WTC11 (cell line): ENCODE results near the gene ZNF630. TPM values are rescaled to one million over a fixed set of nuclear protein-coding genes. Genes with fewer than 3 reads are reported as not detected.

ENCODE experiments used
- ATAC-seq: fragments of 200-7000 bp; cut with Tn5 transposase; 2 replicates; pipeline ENCODE4 v1.10.0; 2021; ENCODE audit warnings: mild to moderate bottlenecking, moderate library complexity
- CTCF ChIA-PET: fragments of 300-600 bp; sonication (Branson Sonifier 250); formaldehyde crosslinking; loops from one replicate; lab custom pipeline; 2021; ENCODE audit warnings: antibody characterized with exemption; lab: Charles Lee
- POLR2A ChIA-PET: fragments of 350-600 bp; sonication (Branson Sonifier 250); formaldehyde crosslinking; loops from one replicate; lab custom pipeline; 2021; ENCODE audit warnings: antibody characterized with exemption; lab: Charles Lee
- DNase-seq: peaks from one replicate; pipeline ENCODE4 v3.0.0; 2021; ENCODE audit warnings: low spot score
- H3K27ac Mint-ChIP-seq: 2 replicates; pipeline ENCODE4 v1.8.0; 2021; ENCODE audit warnings: mixed read lengths
- H3K27me3 Mint-ChIP-seq: 2 replicates; pipeline ENCODE4 v1.8.0; 2021; ENCODE audit warnings: low read depth, mild to moderate bottlenecking, moderate library complexity, mixed read lengths
- H3K36me3 Mint-ChIP-seq: 2 replicates; pipeline ENCODE4 v1.8.0; 2021; ENCODE audit warnings: mixed read lengths
- H3K4me1 Mint-ChIP-seq: 2 replicates; pipeline ENCODE4 v1.8.0; 2022; ENCODE audit warnings: mixed read lengths
- H3K4me3 Mint-ChIP-seq: 2 replicates; pipeline ENCODE4 v1.8.0; 2021; ENCODE audit warnings: mild to moderate bottlenecking, moderate library complexity, mixed read lengths
- H3K9me3 Mint-ChIP-seq: 2 replicates; pipeline ENCODE4 v1.8.0; 2021; ENCODE audit warnings: mixed read lengths
- AR ChIP-seq: fragments of 250-450 bp; sonication (Bioruptor Pico); IDR thresholded peaks from 2 replicates; pipeline ENCODE4 v1.9.0; 2021; ENCODE audit warnings: mild to moderate bottlenecking
- CREM ChIP-seq: sonication (generic); formaldehyde crosslinking; IDR thresholded peaks from 2 replicates; pipeline ENCODE4 v1.8.1; 2022; ENCODE audit warnings: mild to moderate bottlenecking, missing genetic modification reagents, moderate library complexity
- E2F1 ChIP-seq: sonication (generic); formaldehyde crosslinking; IDR thresholded peaks from 2 replicates; pipeline ENCODE4 v1.8.0; 2022; ENCODE audit warnings: mild to moderate bottlenecking, missing genetic modification reagents
- JUN ChIP-seq: sonication (generic); formaldehyde crosslinking; IDR thresholded peaks from 2 replicates; pipeline ENCODE4 v1.8.0; 2023; ENCODE audit warnings: mild to moderate bottlenecking, missing genetic modification reagents
- KAT7 ChIP-seq: sonication (generic); formaldehyde crosslinking; IDR thresholded peaks from 2 replicates; pipeline ENCODE4 v1.8.1; 2023; ENCODE audit warnings: missing genetic modification reagents, mild to moderate bottlenecking, borderline replicate concordance
- MYBL2 ChIP-seq: sonication (generic); formaldehyde crosslinking; IDR thresholded peaks from 2 replicates; pipeline ENCODE4 v1.8.1; 2023; ENCODE audit warnings: mild to moderate bottlenecking, moderate library complexity, missing genetic modification reagents
- NFYB ChIP-seq: sonication (generic); formaldehyde crosslinking; conservative IDR thresholded peaks from 2 replicates; pipeline ENCODE4 v1.8.0; 2022; ENCODE audit warnings: low read depth, missing genetic modification reagents
- TCF7 ChIP-seq: sonication (generic); formaldehyde crosslinking; IDR thresholded peaks from 2 replicates; pipeline ENCODE4 v1.8.0; 2022; ENCODE audit warnings: mild to moderate bottlenecking, low read depth, missing genetic modification reagents, moderate library complexity
- USF1 ChIP-seq: sonication (generic); formaldehyde crosslinking; IDR thresholded peaks from 2 replicates; pipeline ENCODE4 v1.8.0; 2022; ENCODE audit warnings: mild to moderate bottlenecking, missing genetic modification reagents
- ZNF263 ChIP-seq: sonication (generic); formaldehyde crosslinking; IDR thresholded peaks from 2 replicates; pipeline ENCODE4 v1.8.1; 2022; ENCODE audit warnings: low read depth, mild to moderate bottlenecking, moderate library complexity, missing genetic modification reagents
- ZNF671 ChIP-seq: fragments of 250-450 bp; sonication (Bioruptor Pico); IDR thresholded peaks from 2 replicates; pipeline ENCODE4 v1.8.0; 2021; ENCODE audit warnings: mild to moderate bottlenecking
- total RNA-seq: library from RNA; stranded (reverse); gene quantifications from 3 replicates; pipeline ENCODE4 v1.2.3, GENCODE V29; 2021
- TF ChIP-seq, protein P1 (sequence below): sonication (generic); formaldehyde crosslinking; IDR thresholded peaks from 2 replicates; pipeline ENCODE4 v1.8.0; 2022; ENCODE audit warnings: mild to moderate bottlenecking, missing genetic modification reagents
- TF ChIP-seq, protein P2 (sequence below): fragments of 250-450 bp; sonication (Bioruptor Pico); IDR thresholded peaks from 2 replicates; pipeline ENCODE4 v1.9.0; 2021; ENCODE audit warnings: mild to moderate bottlenecking, borderline replicate concordance
- TF ChIP-seq, protein P3 (sequence below): sonication (generic); formaldehyde crosslinking; IDR thresholded peaks from 2 replicates; pipeline ENCODE4 v1.8.1; 2022; ENCODE audit warnings: missing genetic modification reagents, borderline replicate concordance

ZNF630 gene
- total RNA-seq, 1 experiment from 2014 or later: 1.3 TPM

GRCh38 chrX:48090123-48090522, 18.7 kb upstream of the ZNF630 start:
- POLR2A ChIA-PET: no interaction called here
- no peak for ATAC-seq
- DNase-seq: no peak
- H3K36me3 Mint-ChIP-seq: no peaks in the 10 kb centered on the region
- no peaks in the 10 kb centered on the region for H3K4me1 Mint-ChIP-seq
- TF ChIP-seq USF1 (CRISPR knock-in tag) (no peak), MYBL2 (CRISPR knock-in tag) (no peak), AR (CRISPR knock-in tag) (no peak), NFYB (no peak), KAT7 (CRISPR knock-in tag) (no peak), JUN (CRISPR knock-in tag) (no peak), CREM (CRISPR knock-in tag) (no peak), TCF7 (CRISPR knock-in tag) (no peak), ZNF263 (CRISPR knock-in tag) (no peak), E2F1 (no peak), ZNF671 (no peak)
- TF ChIP-seq, protein P1, sequence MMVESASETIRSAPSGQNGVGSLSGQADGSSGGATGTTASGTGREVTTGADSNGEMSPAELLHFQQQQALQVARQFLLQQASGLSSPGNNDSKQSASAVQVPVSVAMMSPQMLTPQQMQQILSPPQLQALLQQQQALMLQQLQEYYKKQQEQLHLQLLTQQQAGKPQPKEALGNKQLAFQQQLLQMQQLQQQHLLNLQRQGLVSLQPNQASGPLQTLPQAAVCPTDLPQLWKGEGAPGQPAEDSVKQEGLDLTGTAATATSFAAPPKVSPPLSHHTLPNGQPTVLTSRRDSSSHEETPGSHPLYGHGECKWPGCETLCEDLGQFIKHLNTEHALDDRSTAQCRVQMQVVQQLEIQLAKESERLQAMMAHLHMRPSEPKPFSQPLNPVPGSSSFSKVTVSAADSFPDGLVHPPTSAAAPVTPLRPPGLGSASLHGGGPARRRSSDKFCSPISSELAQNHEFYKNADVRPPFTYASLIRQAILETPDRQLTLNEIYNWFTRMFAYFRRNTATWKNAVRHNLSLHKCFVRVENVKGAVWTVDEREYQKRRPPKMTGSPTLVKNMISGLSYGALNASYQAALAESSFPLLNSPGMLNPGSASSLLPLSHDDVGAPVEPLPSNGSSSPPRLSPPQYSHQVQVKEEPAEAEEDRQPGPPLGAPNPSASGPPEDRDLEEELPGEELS (CRISPR knock-in tag): no peak
- TF ChIP-seq, protein P2, sequence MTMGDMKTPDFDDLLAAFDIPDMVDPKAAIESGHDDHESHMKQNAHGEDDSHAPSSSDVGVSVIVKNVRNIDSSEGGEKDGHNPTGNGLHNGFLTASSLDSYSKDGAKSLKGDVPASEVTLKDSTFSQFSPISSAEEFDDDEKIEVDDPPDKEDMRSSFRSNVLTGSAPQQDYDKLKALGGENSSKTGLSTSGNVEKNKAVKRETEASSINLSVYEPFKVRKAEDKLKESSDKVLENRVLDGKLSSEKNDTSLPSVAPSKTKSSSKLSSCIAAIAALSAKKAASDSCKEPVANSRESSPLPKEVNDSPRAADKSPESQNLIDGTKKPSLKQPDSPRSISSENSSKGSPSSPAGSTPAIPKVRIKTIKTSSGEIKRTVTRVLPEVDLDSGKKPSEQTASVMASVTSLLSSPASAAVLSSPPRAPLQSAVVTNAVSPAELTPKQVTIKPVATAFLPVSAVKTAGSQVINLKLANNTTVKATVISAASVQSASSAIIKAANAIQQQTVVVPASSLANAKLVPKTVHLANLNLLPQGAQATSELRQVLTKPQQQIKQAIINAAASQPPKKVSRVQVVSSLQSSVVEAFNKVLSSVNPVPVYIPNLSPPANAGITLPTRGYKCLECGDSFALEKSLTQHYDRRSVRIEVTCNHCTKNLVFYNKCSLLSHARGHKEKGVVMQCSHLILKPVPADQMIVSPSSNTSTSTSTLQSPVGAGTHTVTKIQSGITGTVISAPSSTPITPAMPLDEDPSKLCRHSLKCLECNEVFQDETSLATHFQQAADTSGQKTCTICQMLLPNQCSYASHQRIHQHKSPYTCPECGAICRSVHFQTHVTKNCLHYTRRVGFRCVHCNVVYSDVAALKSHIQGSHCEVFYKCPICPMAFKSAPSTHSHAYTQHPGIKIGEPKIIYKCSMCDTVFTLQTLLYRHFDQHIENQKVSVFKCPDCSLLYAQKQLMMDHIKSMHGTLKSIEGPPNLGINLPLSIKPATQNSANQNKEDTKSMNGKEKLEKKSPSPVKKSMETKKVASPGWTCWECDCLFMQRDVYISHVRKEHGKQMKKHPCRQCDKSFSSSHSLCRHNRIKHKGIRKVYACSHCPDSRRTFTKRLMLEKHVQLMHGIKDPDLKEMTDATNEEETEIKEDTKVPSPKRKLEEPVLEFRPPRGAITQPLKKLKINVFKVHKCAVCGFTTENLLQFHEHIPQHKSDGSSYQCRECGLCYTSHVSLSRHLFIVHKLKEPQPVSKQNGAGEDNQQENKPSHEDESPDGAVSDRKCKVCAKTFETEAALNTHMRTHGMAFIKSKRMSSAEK: no peak
- TF ChIP-seq, protein P3, sequence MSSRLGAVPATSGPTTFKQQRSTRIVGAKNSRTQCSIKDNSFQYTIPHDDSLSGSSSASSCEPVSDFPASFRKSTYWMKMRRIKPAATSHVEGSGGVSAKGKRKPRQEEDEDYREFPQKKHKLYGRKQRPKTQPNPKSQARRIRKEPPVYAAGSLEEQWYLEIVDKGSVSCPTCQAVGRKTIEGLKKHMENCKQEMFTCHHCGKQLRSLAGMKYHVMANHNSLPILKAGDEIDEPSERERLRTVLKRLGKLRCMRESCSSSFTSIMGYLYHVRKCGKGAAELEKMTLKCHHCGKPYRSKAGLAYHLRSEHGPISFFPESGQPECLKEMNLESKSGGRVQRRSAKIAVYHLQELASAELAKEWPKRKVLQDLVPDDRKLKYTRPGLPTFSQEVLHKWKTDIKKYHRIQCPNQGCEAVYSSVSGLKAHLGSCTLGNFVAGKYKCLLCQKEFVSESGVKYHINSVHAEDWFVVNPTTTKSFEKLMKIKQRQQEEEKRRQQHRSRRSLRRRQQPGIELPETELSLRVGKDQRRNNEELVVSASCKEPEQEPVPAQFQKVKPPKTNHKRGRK (CRISPR knock-in tag): no peak
- TF ChIP-seq, all 79 proteins: peak for 0
- Mint-ChIP-seq H3K27me3 (no peaks in the 10 kb centered on the region), H3K4me3 (no peak overlapping the region), H3K27ac (no peak overlapping the region), H3K9me3 (no peaks in the 10 kb centered on the region)
- CTCF ChIA-PET: no interaction called here
